Activated CD4-positive, alpha-beta T cell treated with anti-CD3 and anti-CD28 coated beads, Interleukin-2, Interleukin-6, amounts not matched to agents 100 ng/mL and 50 ng/mL, durations not matched to agents 16 hours and 8 hours (primary cell): ENCODE results near the gene GRIN2A.

Source experiments
- DNase-seq: peaks from one replicate; pipeline ENCODE4 v3.0.0-alpha.2; 2020

GRIN2A gene

DNA sequence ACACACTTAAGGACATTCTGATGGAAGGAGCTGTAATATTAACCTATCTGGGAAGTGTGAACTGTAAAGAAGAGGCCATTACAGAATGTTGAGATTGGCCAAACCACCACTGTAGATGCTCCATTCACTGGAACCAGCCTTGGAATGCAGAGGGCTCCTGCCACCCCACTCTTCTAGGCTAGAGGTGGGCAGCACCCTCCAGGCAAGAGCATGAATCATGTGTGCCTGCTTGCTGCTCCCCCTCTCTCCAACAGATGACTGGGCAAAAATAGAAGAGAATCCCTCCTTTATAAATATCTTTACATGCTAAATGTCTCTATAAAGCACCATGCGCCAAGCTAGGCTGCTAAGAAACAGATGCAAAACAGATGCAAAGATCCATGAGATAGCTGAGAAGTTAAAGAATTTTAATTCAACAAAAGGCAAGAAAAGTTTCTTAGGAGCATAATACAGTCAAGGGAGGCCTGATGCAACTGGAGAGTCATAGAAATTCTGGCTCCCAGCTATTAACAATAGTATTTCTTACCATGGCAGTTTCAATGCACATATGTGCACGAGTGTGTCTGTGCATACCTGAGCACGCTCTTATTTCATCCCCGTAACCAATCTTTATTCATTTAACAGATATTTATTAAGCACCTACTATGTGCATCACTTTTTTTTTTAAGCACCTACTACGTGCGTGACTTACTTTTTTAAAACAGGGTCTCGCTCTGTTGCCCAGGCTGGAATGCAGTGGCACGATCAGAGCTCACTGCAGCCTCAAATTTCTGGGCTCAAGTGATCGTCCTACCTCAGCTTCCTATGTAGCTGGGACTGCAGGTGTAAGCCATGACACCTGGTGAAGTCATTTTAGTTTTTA, 53.6 kb downstream of the GRIN2A start:
- no peak for DNase-seq

DNA sequence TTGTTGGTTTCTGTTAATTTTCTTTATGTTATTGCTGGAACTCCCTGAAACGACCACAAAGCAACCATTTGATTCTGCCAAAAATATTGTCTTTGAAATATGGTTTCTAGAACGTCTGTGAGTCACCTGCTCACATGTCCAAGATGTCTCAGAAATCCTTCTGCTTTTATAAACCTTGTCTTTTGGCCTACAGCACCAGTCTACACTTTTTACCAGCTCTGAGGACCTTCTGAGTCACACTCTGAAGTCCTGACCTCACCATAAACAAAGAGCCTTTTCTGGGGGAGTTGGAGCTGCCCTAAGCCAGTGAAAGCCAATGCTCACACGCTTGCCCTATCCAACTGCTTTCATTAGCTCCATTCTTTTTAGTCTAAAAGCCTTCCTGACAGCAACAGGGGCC, 55.5 kb downstream of the GRIN2A start:
- DNase-seq = no peak

DNA sequence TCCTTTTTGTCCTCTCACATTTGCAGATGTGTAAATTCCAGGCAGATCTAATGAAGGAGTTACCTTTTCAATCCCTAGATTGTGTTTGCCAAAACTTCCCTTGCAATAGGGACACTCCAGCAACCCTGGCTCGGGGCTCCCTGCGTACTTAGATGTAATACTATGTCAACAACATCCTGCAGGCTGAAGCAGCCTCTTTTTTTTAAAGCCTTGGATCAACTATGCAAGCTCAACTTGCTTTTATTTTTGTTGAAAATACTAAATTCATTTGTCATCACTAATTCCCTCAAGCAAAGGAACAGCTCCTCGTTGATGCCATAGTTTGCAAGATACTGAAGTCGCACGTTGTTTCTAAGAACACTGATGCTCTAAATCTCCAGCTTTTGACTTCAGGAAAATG, 59.1 kb downstream of the GRIN2A start:
- no peak for DNase-seq

DNA sequence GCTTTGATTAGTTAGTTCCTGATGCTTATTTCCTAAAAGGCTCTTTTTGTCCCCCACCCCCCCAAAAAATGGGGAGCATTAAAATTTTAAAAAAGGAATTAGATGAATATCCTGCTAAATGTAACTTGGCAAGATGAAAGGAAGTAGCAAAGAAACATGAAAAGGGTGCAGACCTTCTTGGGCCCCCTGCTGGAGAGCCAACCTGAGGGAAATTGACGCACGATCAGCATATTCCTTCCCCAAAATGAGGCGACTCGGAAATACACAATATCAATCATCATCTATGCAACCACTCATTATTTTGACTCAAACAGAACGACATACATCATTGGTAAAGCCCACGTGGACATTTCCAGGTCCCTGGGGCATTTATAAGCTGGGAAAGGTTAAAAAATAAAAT, 59.7 kb downstream of the GRIN2A start:
- DNase-seq = no peak

DNA sequence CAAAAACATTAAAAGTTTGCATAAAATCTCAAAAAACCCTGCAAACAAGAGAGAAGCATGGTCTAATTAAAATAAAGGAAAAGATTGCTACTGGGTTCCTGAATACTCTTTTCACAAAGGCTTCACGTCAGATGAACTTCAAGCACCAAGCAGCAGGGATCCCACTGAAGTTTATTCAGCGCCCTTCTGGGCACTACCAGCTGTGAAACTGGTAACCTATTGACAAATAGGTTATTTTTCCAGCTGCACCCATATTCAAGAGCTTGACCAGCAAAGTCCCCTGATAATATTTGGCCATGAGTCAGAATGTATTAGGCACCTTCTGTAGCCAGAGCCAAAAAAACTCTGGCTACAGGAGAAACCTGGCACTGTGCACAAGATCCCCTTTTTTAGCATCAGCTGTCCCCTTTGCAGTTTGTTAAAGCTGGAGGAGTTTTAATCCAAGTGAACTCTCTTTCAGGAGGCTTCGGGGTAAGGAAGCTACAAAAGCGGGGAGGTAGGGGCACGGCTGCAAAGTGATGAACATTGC, 60.3 kb downstream of the GRIN2A start:
- DNase-seq = no peak

DNA sequence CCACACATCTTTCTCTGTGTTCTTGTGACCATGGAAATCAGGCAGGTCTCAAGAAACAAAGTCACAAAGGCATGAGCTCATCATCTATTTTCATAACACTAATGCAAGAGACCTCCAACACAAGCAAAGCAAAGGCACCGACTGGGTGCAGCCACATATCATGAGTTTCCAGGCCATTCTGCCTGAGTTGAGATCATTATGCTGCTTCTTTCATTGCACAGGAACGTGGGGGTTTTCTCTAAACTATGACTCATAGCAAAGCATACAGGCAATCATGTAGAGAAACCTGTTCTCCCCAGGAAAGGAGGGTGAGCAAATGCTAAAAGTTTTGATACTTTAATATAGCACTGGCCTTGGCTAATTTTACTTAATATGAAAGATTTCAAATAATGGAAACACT, 60.7 kb downstream of the GRIN2A start:
- no peak for DNase-seq

DNA sequence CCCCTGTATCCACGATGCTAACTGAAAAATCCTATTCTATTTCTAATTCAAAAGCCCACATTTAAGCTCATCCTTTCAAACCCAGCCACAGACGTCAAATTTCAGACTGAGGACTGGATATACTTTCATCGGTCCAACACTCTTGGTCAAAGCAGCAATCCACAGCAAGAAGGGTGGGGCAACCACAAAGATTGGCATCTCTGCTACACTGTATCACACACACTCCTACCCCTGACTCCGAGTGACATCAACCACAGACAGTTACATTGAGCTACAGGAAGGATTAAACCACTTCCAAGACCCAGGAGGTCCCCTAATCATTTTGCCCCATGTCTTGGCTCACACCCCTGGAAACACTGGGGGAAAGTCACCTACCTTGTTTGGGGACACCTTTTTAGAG, 61.3 kb downstream of the GRIN2A start:
- DNase-seq = no peak

DNA sequence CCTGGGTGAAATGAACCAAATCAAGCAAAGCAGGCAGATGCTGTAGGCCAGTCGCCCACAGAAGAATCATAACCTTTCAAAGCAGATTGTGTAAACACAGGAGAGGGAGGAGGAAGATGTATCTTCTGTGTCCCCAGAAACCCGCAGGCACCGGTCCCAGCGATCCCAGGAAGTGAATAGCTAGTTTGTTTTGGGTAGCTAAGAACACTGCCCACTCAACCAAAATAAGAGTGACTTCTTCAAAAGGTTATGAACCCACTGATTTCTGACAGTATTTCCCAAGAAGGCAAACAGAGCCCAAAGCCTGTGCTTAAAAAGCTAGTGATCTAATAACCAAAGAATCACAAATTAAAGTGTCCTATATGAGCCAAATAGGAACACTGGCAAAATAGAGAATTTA, 67.8 kb downstream of the GRIN2A start:
- DNase-seq = no peak

DNA sequence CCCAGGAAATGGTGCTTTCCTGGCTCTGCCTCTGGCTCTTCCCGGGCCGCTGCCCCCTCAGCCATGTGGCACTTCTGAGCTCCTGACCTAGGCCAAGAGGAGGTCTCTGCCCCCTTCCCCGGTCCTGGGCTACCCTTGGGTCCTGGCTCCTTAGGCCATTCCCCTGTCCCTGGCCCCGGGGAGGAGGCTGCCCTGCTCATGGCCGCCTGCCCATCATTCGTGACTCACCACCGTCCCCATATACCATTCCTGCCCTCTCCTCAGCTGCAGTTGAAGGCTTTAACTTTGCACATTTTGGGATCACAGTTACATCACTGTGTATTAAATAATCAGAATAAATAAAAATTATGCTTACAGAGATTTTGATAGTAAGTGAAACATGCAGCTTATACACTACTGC, 69.0 kb downstream of the GRIN2A start:
- no peak for DNase-seq

DNA sequence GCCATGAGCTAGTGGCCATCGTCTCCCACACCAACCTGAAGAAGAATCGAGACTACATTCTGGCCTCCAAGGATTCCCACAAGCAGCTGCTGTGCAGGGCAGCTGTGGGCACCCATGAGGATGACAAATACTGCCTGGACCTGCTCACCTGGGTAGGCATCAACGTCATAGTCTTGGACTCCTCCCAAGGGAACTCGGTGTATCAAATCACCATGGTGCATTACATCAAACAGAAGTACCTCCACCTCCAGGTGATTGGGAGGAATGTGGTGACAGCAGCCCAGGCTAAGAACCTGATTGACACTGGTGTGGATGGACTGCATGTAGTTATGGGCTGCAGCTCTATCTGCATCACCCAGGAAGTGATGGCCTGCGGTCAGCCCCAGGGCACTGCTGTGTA, 70.2 kb downstream of the GRIN2A start:
- no peak for DNase-seq

DNA sequence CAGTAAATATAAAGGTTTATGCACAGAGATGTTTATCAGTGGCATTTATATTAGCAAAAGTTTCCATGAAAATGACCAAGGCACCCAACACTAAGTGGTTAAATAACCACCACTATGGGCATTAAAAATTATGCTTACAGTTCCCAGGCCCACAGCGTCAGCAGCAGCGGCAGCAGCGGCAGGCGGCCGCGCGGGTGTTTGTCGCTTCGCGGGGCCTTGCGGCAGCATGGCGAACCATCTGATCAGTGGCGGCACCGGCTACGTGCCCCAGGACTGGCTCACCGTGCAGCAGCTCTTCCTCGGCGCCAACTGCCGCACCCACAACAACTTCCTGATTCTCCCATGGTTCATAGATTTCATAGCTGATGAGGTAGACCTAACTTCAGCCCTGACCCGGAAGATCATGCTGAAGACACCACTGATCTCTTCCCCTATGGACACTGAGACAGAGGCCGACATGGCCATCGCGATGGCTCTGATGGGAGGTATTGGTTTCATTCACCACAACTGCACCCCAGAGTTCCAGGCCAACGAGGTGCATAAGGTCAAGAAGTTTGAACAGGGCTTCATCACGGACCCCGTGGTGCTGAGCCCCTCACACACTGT, 71.0 kb downstream of the GRIN2A start:
- DNase-seq = no peak

DNA sequence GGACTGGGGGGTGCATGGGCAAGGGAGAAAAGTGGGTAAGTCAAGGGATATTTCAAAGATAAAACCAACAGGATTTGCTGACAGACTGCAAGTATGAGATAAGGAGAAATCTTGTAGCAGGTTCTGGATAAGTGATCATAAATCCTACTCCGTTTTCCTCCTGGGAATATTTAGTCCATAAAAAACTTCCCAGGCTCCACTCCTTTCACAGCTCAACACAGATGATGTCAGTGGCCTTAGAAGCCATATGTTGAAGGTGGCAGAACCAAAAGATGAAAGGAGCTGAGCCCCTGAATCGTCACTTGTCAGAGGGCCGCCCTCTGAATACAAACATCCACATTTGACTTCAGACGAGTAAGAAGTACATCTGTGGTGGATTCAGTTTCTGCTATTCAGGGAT, 71.7 kb downstream of the GRIN2A start:
- no peak for DNase-seq

DNA sequence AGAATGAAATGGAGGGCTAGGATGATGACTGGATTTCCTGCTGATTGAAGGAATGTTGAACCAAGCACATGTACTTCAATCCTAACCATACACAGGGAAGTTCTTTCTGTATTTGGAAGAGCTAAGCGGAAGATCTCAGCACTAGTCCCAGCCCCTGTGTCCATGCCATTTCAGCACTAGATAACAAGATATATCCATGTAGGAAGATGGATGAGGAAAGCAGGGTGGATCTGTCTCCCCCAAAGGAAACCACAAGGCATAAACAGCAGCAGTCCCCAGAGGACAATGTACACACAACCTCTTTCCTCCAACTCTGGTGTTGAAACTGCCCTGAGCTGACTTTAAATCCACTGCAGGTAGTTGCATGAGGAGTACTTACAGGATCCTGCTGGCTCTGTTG, 75.1 kb downstream of the GRIN2A start:
- no peak for DNase-seq

DNA sequence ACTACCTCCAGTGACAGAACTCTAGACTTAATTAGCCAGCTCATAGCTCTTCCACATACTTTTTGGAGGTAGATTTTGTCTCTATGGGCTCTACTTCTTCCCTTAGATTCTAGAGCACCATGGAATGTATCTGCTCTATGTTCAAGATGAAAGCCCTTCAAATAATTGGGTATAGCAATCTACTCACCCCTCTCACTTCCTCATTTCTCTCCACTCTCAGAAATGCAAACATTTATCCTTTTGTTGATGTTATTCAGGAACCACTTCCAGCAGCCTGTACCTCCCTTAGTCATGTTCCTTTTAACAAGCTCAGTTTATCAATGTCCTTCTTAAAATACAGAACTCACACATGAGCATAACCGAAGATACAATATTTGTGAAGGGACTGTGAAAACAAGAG, 78.5 kb downstream of the GRIN2A start:
- no peak for DNase-seq

DNA sequence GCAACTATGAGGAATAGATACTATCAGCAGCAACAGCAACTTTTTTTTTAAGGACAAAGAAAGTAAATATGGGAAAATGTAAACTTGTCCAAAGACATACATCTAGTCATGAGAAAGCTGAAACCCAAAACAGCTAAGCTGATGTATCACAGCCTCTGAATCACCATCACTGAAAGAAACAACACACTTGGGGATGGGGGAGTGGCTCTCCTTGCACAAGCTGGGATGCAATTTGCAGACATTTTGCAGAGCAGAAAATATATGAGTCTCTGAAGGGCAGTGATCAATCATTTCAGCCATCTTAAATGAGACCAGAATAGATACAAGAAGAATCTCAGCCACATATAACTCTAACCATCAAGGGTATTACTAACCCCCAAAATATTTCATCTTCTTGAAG, 79.1 kb downstream of the GRIN2A start:
- DNase-seq = no peak

DNA sequence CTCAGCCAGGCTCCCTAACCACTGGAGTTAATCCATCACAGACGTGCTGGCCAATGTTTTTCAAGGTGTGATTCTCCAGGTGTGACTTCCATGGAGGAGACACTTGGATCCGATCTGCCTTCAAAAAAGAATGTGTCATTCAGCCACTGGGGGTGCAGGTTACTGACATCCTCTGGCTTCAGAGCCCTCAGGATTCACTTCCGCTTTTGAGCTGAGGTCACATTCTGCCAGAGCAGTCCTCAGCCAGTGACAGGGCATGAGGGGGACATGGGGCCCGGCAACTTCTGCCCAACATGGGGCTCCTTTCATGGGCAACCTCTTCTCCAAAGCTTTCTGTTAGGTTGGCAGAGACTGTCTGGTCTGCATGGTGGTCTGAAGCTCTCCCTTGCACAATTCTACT, 81.4 kb downstream of the GRIN2A start:
- no peak for DNase-seq

DNA sequence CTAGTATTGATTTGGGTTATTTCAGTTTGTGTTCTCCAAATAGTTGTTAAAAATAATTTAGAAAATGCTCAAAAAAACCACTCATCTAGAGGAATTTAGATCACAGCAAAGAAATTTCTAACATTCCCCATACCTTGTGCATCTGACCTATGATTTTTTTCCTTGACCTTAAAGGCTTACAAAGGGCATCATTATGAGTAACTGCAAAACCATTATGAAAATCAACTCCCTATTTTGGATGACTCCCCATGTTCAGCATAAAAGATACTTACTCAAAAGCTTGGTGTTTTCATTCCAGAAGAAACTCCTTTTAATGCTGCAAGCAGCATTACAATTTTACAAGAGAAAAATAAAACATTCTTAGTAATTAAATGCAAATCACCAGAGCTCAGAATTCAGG, 83.2 kb downstream of the GRIN2A start:
- DNase-seq = no peak

DNA sequence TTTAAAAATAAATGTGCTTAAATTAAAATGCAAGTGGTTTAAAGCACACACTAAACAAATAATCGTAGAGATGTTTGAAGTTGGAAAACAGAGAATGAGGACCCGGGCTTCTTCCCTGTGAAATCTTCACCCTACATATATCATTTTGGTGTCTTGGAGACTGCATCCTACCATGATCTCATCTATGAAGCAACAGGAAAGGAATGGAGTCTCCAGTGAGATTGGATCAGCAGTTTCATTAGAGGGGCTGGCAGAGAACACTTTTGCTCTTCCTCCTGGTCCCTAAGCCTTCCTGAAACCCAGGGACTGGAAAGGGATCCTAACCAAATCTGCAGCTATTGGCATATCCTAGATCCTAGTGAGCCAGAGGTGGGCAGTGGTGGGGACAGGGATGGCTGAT, 85.0 kb downstream of the GRIN2A start:
- DNase-seq = no peak

DNA sequence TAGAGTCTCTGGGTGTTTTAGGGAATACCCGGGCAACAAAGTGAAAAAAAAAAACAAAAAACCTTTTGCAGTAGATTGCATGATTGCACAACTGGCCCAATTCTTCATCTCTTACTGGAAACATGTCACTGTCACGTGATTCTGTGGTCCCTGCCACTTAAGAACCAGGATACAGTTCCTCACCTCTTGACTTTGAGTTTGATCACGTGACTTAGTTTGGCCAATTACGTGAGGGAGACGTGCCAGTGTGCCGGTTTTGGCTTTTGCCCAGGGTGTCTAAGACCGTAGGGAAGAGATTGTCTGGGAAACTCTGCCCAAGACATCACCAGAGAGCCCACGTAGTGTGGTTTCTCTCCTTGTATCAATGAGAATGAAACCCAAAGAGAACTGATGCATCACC, 88.7 kb downstream of the GRIN2A start:
- DNase-seq = no peak

DNA sequence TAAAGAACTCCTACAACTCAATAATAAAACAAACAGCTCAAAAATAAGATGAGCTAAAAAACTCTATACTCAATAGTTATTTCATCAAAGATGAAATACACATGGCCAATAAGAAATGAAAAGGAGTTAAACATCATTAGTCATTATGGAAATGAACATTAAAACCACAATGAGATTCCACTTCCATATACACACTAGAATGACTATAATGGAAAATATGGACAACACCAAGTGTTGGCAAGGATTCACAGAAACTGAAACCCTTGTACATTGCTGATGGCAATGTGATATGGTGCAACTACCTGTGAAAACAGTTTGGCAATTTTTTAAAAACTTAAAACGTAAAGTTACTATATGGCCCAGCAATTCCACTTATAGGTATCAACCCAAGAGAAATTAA, 91.4 kb downstream of the GRIN2A start:
- no peak for DNase-seq

DNA sequence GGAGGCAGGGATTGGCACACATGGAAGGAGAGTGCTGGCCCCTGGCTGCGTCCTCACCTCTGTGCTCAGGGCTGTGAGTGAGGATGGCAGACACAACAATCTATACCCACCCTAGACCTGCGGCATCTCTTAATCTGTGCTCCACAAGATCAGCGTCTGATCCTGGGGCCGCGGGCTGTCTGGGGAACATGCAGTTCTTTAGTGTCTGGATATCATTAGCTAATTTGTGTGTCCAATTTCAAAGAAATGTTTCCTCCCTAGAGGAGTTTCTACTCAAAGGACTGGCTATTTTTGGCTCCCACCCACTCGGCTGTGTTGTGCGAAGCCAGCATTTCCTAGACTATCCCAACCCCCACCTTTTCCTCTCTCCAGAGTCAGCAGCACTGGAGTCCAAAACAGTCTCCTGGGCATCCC, 93.8 kb downstream of the GRIN2A start:
- no peak for DNase-seq

DNA sequence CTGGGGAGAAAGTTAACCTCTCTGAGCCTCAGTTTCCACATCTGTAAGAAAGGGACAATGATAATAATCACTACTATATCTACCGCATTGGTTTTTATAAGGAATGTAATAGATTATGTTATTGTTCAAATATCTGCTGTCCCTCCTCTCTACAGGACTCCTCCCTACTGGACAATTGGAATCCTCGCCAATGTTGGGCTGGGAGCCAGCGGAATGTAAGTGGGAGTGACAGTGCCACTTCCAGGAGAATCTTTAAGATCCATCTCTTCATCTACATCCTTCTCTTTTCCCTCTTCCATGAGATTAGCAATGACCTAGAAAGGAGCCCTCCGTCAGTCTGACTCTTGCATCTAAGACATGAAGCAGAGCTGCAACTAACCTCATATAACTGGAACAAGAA, 95.1 kb downstream of the GRIN2A start:
- DNase-seq = no peak

DNA sequence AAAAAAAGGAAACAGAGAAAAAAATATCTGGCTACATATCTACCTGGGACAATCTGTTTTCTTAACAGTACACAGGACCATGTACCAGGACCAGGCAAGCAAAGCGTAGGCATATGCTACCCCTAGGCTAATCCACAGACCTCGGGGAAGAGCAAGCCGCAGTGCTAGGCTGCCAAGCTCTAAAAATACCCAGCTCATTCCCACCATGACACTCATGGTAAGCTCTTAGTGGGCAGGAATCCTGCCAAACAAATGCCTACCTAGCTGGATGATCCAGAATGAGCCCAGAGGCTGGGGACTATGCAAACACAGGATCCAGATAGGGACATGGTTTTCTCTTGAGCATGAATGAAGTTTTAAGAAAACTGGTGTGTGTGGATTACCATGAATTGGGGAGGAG, 95.6 kb downstream of the GRIN2A start:
- DNase-seq = no peak

DNA sequence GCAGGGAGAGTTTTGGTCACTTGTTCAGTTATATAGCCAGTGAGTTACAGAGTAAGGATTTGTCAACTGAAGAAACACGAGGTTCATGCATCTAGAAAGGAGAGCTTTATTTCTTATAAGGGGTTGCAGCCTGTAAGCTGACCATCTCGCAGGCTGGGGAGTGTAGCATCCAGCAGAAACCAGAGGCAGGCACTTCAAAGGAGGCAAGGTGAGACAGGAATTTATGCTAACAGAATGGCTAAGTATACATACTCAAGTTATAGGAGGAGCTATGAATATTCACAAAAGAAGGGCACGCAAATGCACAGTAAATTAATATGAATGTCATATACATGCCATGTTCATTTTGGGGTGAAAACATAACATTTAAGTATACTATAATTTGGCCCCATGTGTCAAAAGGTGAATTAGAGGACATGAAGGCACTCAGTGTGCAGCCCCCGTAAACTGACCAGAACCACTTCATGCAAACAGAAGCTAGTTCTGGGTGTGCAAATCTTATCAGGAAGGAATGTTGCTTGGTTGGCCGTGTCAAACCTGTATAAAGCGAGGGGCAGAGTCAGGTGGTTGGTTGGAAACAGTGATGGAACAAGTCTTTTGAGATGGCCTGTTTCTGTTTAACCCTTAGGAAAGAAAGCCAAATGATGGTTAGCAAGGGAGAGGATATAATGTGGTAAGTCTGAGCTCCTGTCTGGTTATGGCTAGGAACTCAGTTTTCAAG, 97.0 kb downstream of the GRIN2A start:
- DNase-seq = no peak
